Activated CD4-positive, alpha-beta T cell treated with anti-CD3 and anti-CD28 coated beads, Interleukin-2, amount 50 U/mL, for 1 hour (primary cell): ENCODE results near the gene MIS12.

ENCODE experiments used
- DNase-seq: peaks from one replicate; pipeline ENCODE4 v3.0.0-alpha.2; 2020

The MIS12 gene

GRCh38 chr17:5500589-5501391 is 14.4 kb downstream of the MIS12 start:
- DNase-seq = peak; percentile 69

GRCh38 chr17:5501685-5502084 is 15.3 kb downstream of the MIS12 start:
- no peak for DNase-seq

DNA sequence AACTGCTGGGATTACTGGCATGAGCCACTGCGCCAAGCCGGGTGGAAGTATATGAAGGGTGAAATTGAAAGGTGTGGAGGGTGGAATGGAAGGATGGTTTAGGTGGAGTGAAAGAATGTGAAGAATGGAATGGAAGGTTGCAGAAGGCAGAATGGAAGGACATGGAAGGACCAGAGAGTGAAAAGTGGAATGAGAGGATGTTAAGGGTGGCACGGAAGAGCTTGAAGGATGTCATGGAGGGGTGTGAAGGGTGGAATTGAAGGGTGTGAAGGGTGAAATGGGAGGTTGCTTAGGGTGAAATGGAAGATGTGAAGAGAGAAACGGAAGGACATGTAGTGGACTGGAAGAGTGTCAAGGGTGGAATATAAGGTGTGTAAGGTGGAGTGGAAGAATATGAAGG is 16.2 kb downstream of the MIS12 start:
- DNase-seq = no peak

DNA sequence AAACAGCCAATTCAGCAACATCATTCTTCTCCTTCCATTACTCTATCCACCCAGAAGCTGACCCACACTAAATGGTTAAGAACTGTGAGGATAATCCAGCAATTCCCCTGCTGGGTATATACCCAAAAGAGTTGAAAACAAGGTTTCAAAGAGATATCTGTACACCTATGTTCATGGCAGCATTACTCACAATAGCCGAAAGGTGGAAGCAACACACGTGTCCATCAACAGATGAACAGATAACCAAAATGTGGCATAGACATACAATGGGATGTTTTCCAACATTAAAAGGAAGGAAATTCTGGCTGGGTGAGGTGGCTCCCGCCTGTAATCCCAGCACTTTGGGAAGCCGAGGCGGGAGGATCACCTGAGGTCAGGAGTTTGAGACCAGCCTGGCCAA is 19.9 kb downstream of the MIS12 start:
- no peak for DNase-seq

- no peak for DNase-seq
Measured at GRCh38 chr17:5508810-5509209, 22.4 kb downstream of the MIS12 start.

DNA sequence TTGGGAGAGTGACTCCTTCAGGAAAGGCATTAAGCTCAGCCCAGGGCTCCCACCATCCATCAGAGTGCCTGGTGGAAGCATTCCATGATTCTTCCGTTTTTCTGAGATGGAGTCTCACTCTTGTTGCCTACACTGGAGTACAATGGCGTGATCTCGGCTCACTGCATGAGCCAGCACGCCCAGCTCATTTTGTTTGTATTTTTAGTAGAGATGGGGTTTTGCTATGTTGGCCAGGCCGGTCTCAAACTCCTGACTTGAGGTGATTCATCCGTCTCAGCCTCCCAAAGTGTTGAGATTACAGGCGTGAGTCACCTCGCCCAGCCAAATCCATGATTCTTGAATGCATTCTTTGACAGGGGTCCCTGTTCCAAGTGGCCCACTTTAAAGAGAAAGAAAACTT is 23.1 kb downstream of the MIS12 start:
- no peak for DNase-seq

GRCh38 chr17:5510771-5511170 is 24.4 kb downstream of the MIS12 start:
- no peak for DNase-seq

GRCh38 chr17:5511401-5512225 is 25.2 kb downstream of the MIS12 start:
- no peak for DNase-seq

GRCh38 chr17:5513628-5514027 is 27.3 kb downstream of the MIS12 start:
- no peak for DNase-seq

DNA sequence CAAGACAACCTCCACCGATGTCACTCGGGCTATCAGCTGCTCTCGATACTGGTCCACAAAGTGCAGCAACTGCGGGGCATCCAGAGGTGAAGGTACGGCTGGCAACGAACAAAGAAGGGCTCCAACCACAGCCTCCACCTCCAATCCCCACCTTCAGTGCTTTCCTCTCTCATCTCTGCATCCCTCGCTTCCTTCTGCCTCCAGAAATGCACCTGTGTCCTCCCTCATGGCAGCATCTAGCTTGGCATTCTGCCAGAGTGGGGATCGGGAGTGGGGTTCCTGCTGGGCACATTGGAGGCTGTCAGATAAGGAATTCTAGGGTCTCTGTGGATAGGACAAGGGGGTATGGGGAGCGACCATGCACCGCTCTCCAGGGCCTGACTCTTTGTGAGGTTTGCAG is 28.6 kb downstream of the MIS12 start:
- no peak for DNase-seq

DNA sequence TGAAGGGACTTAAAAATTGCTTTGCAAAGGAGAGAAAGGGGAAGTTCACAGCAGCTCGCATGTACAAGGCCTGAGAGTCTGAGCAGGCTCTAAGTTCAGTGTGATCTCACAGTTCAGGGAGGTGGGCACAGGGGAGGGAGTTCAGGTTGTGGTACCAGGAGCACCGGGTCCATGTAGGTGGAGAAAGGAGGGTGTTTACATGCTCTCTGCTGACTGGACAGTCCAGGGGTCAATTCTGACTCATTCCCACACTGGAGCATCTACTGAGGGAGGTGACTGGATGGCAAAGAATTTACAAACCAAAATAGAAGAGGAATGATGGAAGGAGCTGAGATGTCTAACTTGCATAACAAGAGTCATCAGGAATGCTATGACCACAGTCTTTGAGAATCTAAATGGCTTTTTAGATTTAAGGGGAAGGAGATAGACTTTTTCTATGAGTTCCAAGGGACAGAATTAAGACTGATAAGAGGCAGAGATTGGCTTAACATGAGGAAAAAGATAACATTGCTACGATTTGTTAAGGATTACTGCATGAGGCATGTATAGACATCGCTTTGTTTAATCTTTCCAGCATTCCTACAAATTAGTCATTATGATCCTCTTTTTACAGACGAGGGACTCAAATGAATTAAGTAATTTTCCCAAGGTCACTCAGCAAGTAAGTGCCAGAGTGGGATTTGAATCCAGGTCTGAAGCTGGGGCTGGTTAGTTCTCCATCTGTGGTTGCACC is 29.9 kb downstream of the MIS12 start:
- DNase-seq = no peak

DNA sequence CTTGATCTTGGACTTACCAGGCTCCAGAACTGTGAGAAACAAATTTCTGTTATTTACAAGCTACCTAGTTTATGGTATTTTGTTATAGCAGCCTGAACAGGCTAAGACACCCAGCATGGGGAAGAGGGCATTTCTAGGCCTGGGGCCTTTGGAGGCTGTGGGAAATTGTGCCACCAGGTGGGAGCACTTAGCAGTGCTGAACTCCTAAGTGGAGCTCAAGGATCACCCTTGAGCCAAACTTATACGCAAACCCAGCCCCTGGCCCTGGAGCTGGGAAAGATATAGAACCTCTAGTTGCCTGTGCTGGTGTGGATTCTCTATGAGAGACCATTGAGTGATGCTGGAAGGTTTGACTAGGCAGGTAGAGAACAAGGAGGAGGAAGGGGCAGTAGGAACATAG is 36.1 kb downstream of the MIS12 start:
- no peak for DNase-seq

DNA sequence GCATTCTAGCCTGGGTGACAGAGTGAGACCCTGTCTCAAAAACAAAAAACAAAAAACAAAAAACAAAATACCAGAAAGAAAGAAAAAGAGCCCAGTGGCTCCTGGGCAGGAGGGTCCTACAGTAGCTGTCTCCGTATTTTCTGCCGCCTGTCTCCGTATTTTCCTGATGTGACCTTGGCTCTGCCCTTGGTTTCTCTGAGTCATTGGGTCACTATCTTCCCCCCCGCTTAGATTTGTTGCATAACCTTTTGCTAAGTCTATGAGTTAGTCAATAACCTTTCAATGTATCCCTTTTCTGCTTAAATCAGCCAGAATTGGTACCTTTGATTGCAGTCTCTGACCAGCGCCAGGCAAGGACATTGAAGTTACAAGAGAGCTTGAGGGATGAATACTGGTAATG is 36.9 kb downstream of the MIS12 start:
- no peak for DNase-seq

- peak; percentile 23 for DNase-seq
Measured at GRCh38 chr17:5526821-5527598, 40.6 kb downstream of the MIS12 start.

DNA sequence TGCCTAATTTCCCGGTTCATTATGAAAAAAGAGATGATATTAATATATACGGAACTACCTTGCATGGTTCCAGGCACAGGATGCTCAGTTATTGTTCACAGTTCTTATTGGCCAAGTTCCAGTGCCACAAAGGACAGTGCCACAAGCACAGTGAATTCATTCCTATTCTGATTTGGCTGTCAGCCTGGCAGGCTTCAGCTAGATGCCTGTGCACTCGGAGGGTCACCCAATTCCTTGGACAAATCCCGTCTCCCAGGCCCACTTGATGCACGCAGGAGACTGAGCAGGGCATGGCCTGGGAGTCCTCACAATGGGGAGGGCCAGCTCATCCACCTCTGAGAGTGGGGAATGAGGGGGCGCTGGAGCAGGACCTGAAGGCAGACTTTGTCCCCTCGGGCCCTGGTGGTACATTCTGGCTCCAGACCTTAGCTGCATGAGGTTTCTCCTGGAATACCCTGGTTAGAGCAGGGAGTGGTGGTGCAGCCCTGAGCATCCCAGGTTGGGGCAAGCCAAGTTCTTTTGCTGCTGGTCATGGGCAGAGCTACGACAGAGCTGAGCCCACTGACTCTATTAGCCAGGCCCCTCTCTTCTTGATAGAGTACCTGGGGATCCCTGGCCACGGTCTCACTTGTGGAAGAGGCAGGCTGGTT is 41.4 kb downstream of the MIS12 start:
- no peak for DNase-seq

DNA sequence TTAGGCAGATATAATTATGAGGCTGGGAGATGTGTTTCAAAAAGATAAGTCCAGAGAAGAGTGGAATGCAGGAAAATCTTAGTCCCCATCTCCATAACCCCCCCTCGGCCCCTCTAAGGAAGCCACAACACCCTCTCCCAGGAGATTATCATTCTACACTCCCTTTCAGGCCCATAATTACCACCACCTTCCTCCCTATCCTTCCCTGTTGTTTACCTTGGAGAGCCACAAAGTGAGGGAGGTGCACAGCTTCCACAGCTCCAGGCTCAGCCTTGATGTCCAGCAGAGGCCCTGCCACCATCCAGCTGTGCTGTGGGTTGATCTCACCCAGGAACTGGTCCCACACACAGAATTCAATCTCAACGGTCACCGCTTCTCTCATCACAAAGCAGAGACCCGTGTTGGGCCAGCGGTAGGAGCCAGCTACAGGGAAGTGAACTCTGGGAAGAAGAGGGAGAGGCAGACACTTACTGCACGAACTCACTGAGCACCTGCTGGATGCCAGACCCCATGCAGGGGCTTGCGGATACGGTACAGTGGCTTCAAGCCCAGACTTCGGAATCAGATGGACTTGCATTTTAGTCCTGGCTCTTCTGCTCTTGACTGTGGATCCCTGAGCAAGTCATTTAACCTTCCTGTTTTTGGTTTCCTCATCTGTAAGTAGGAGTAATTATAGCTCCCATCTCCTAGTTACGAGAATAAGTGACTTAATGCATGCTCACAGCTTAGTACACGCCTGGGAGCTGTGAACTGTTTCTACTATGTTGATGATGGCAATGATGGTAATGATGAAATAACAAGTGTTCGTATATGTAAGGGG is 44.1 kb downstream of the MIS12 start:
- no peak for DNase-seq

DNA sequence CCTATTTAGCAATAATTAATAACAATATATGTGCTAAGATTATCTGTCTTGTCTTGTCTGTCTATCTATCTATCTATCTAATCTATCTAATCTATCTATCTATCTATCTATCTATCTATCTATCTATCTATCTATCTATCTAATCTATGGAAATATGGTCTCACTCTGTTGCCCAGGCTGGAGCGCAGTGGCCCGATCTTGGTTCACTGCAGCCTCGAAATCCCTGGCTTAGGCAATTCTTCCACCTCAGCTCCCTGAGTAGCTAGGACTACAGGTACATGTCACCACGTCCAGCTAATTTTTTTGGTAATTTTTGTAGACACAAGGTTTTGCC is 44.7 kb downstream of the MIS12 start:
- no peak for DNase-seq

DNA sequence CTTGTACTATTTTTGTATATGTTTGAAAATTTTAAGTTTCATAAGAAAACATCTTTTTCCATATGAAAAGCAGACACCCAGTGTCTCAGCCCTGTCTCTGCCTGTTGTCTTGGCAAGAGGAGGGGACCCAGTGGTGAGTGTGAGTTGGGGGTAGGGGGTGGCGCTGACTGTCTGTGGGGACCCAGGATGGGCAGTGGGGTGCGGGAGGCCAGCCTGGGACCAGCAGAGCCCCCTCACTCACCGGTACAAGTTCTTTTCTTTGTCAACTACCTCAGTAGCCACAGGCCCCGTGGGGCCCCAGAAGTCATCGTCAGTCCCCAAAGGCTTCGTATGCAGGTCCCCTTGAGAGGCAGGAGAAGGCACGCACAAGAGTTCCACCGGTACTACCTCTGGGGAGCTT is 46.2 kb downstream of the MIS12 start:
- no peak for DNase-seq

- DNase-seq = no peak
Measured at GRCh38 chr17:5533486-5534315, 47.3 kb downstream of the MIS12 start.

DNA sequence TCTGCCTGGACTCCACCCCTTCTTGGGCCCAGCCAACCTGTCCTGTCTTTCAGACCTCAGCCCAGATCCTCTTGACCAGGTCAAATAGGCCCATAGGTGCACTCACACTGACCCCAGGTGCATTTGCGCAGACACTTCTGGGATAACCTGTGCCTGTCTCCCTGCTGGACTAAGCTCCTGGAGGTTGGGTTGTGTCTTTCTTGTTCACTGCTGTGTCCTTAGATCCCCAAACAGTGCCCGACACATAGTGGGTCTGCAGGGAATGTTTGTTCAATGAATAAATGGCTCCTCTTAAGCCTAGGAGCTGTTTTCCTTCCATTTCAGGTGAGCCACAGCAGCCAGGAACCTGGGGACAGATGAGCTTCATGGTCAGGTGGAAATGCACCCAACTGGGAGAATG is 49.1 kb downstream of the MIS12 start:
- DNase-seq = no peak
